Esophagus squamous epithelium (tissue), 4 donors: ENCODE results near the gene SLC12A7.

Experiments used
- CTCF ChIP-seq, 6 experiments: fragments of 450-650 bp in 4 of 6; fragments of 200-600 bp in 2 of 6; sonication (generic) in 2 of 6; IDR thresholded peaks; one replicate each; pipeline ENCODE4 v1.5.1; 2016 to 2019; ENCODE audit warnings: antibody characterized with exemption in 6 of 6, mild to moderate bottlenecking in 4 of 6, moderate library complexity in 4 of 6
- POLR2A ChIP-seq, 4 donors: fragments of 450-650 bp; IDR thresholded peaks; one replicate each; pipeline ENCODE4 v1.6.1; 2017; ENCODE audit warnings: antibody characterized with exemption in 4 of 4, mild to moderate bottlenecking in 4 of 4, moderate library complexity in 3 of 4

- TF ChIP-seq POLR2A (IDR thresholded peaks at IDR 0.05) (no peak), CTCF (IDR thresholded peaks at IDR 0.05) (no peak)
Observed at GRCh38 chr5:1059884-1060263, 52.0 kb downstream of the SLC12A7 start.
